MCF 10A (cell line): Measurements from ENCODE around the gene KCNJ1. TPM values are rescaled to one million over a fixed set of nuclear protein-coding genes. Genes with fewer than 3 reads are reported as not detected.

Experiments
- BruUV-seq: library from RNA; stranded (reverse); fragments of 400-500 nt; replicated peaks from 2 replicates; lab custom pipeline; 2021; lab: Mats Ljungman, UMichigan
- CTCF ChIA-PET: fragments of 300-600 bp; sonication (Branson Sonifier 250); formaldehyde crosslinking; extraction: SDS; loops from one replicate; lab custom pipeline; 2021; ENCODE audit warnings: antibody characterized with exemption, inconsistent platforms; lab: Yijun Ruan, JAX
- POLR2A ChIA-PET: fragments of 300-600, 350-650 bp; sonication (Branson Sonifier 250); formaldehyde crosslinking; extraction: SDS; loops from one replicate; lab custom pipeline; 2020; ENCODE audit warnings: antibody characterized with exemption, inconsistent platforms; lab: Yijun Ruan, JAX
- DNase-seq: peaks from one replicate; pipeline ENCODE4 v3.0.0-alpha.2; 2018; ENCODE audit not compliant: unreplicated experiment
- H3K27ac Mint-ChIP-seq: one replicate; pipeline ENCODE4 v1.8.0; 2022; ENCODE audit warnings: mild to moderate bottlenecking, low read depth, mixed read lengths; ENCODE audit not compliant: unreplicated experiment
- H3K27me3 Mint-ChIP-seq: one replicate; pipeline ENCODE4 v1.8.0; 2022; ENCODE audit warnings: mixed read lengths; ENCODE audit not compliant: insufficient read depth, unreplicated experiment
- H3K36me3 Mint-ChIP-seq: one replicate; pipeline ENCODE4 v1.8.0; 2022; ENCODE audit warnings: mild to moderate bottlenecking, moderate library complexity, mixed read lengths; ENCODE audit not compliant: insufficient read depth, unreplicated experiment
- H3K4me1 Mint-ChIP-seq: one replicate; pipeline ENCODE4 v1.8.0; 2022; ENCODE audit warnings: mixed read lengths; ENCODE audit not compliant: insufficient read depth, unreplicated experiment
- H3K4me3 Mint-ChIP-seq: one replicate; pipeline ENCODE4 v1.8.0; 2022; ENCODE audit warnings: mild to moderate bottlenecking, moderate library complexity, mixed read lengths; ENCODE audit not compliant: unreplicated experiment
- H3K9me3 Mint-ChIP-seq: one replicate; pipeline ENCODE4 v1.8.0; 2022; ENCODE audit warnings: mixed read lengths; ENCODE audit not compliant: unreplicated experiment
- CTCF ChIP-seq: fragments of 200-600 bp; IDR thresholded peaks from one replicate; pipeline ENCODE4 v1.8.0; 2022; ENCODE audit warnings: antibody characterized with exemption, mild to moderate bottlenecking; ENCODE audit not compliant: unreplicated experiment
- intact Hi-C: fragments of 100-400 bp; cut with micrococcal nuclease; formaldehyde crosslinking; loops from 2 replicates; pipeline ENCODE4 v1.14.1; 2022
- total RNA-seq: library from RNA; stranded (reverse); gene quantifications from 2 replicates; pipeline ENCODE4 v1.2.3, GENCODE V29; 2022

Gene KCNJ1
- total RNA-seq, 1 experiment from 2014 or later, result not detected

GRCh38 chr11:128868841-128869671 is 2.0 kb upstream of the KCNJ1 start:
- intact Hi-C loops, result no loop called here
- ChIA-PET POLR2A (interaction anchor here (0.6 to 1.2 kb wide), 2 partner anchors 38 to 136 kb away, joined by 3 to 4 read pairs; no protein-coding TSS in a partner anchor), CTCF (interaction anchor here (0.7 to 1.2 kb wide), 3 partner anchors 15 to 87 kb away, joined by 3 to 4 read pairs (median 3); no protein-coding TSS in a partner anchor)
- no peak overlapping the region for H3K27ac Mint-ChIP-seq
- no peak overlapping the region for H3K4me3 Mint-ChIP-seq
- H3K9me3 Mint-ChIP-seq, result no peaks in the 10 kb centered on the region
- DNase-seq, result no peak
- H3K4me1 Mint-ChIP-seq, result no peaks in the 10 kb centered on the region
- no peak for TF ChIP-seq CTCF
- H3K27me3 Mint-ChIP-seq, result peaks cover 1% of the 10 kb centered on the region
- no TSS peak for BruUV-seq
- H3K36me3 Mint-ChIP-seq, result no peaks in the 10 kb centered on the region

- Mint-ChIP-seq H3K27ac (no peak overlapping the region), H3K36me3 (no peaks in the 10 kb centered on the region), H3K4me3 (no peak overlapping the region), H3K9me3 (no peaks in the 10 kb centered on the region), H3K27me3 (no peaks in the 10 kb centered on the region), H3K4me1 (peaks cover 6% of the 10 kb centered on the region)
- POLR2A ChIA-PET, result no interaction called here
- no peak for TF ChIP-seq CTCF
- CTCF ChIA-PET, result interaction anchor here (0.7 to 1.8 kb wide), 4 partner anchors 11 to 53 kb away, joined by 3 to 6 read pairs (median 3); no protein-coding TSS in a partner anchor
- BruUV-seq, result no TSS peak
- peak; percentile 29 for DNase-seq
- intact Hi-C loops, result no loop called here
Observed at GRCh38 chr11:128865490-128865889, 1.6 kb downstream of the KCNJ1 start.

- H3K4me1 Mint-ChIP-seq, result peaks cover 6% of the 10 kb centered on the region
- no peak overlapping the region for H3K27ac Mint-ChIP-seq
- BruUV-seq, result no TSS peak
- TF ChIP-seq CTCF, result no peak
- CTCF ChIA-PET, result interaction anchor here (0.6 kb wide), 3 partner anchors 36 to 94 kb away, joined by 3 to 5 read pairs (median 3); partner anchors contain the start of gene TP53AIP1
- no peaks in the 10 kb centered on the region for H3K27me3 Mint-ChIP-seq
- no peaks in the 10 kb centered on the region for H3K36me3 Mint-ChIP-seq
- POLR2A ChIA-PET, result no interaction called here
- H3K4me3 Mint-ChIP-seq, result no peak overlapping the region
- peak; percentile 16 for DNase-seq
- H3K9me3 Mint-ChIP-seq, result no peaks in the 10 kb centered on the region
- intact Hi-C loops, result no loop called here
Observed at GRCh38 chr11:128862908-128863660, 4.0 kb downstream of the KCNJ1 start.

GRCh38 chr11:128862406-128862805 is 4.7 kb downstream of the KCNJ1 start:
- TF ChIP-seq CTCF, result no peak
- Mint-ChIP-seq H3K4me3 (no peak overlapping the region), H3K4me1 (peaks cover 6% of the 10 kb centered on the region), H3K27me3 (no peaks in the 10 kb centered on the region), H3K9me3 (no peaks in the 10 kb centered on the region), H3K27ac (no peak overlapping the region), H3K36me3 (no peaks in the 10 kb centered on the region)
- BruUV-seq, result no TSS peak
- ChIA-PET POLR2A (no interaction called here), CTCF (interaction anchor here (0.6 to 1.5 kb wide), 3 partner anchors 36 to 94 kb away, joined by 3 to 4 read pairs (median 3); partner anchors contain the start of gene TP53AIP1)
- DNase-seq, result no peak
- intact Hi-C loops, result no loop called here
